ENCODE data around the gene KDM2A.
"Not testable (repeated sequence)": the region's sequence is repeated elsewhere in the genome, so short reads cannot be mapped to it uniquely, and the experiment has no call there.

KDM2A gene

DNA sequence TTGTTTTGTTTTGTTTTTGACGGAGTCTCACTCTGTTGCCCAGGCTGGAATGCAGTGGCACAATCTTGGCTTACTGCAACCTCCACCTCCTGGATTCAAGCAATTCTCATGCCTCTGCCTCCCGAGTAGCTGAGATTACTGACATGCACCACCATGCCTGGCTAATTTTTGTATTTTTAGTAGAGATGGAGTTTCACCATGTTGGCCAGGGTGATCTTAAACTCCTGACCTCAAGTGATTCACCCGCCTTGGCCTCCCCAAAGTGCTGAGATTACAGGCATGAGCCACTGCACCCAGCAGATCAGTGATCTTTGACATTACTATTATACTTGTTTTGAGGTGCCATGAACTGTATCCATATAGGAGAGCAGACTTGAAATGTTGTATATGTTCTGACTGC, 79.7 kb downstream of the KDM2A start:
- H3K4me1 ChIP-seq (ENCODE audit: control insufficient read depth, insufficient read depth, low read length, unreplicated experiment): peaks cover 34% of the 10 kb centered on the region
- H3K79me2 ChIP-seq (ENCODE audit: control insufficient read depth, insufficient read depth, low read length, unreplicated experiment); H2AFZ ChIP-seq (ENCODE audit: low read length, unreplicated experiment); H3K27ac ChIP-seq (ENCODE audit: low read depth, low read length); H3K27me3 ChIP-seq (ENCODE audit: insufficient read depth, low read length); H3K4me3 ChIP-seq (ENCODE audit: low read depth, low read length): not testable (repeated sequence)
- H3K36me3 ChIP-seq (ENCODE audit: insufficient read depth, low read length): 0 out of 2 replicates have a peak, but pooled peaks cover 13% of the 10 kb centered on the region

DNA sequence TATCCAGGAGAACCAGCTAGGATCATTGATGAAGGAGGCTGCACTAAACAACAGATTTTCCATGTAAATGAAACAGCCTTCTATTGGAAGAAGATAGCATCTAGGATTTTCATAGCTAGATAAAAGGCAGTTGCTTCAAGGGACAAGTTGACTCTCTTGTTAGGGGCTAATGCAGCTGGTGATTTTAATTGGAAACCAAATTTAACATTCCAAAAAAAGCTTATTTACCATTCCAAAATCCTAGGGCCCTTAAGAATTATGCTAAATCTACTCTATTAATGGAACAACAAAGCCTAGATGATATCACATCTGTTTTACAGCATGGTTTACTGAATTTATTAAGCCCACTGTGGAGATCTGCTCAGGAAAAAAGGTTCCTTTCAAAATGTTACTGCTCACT, 80.7 kb downstream of the KDM2A start:
- no peaks in the 10 kb centered on the region for H3K27me3 ChIP-seq (ENCODE audit: insufficient read depth, low read length)
- 0 out of 2 replicates have a peak, but pooled peaks cover 6% of the 10 kb centered on the region for H3K36me3 ChIP-seq (ENCODE audit: insufficient read depth, low read length)
- H3K27ac ChIP-seq (ENCODE audit: low read depth, low read length): no peak overlapping the region
- H2AFZ ChIP-seq (ENCODE audit: low read length, unreplicated experiment): no peak overlapping the region
- H3K4me1 ChIP-seq (ENCODE audit: control insufficient read depth, insufficient read depth, low read length, unreplicated experiment): peaks cover 29% of the 10 kb centered on the region
- H3K79me2 ChIP-seq (ENCODE audit: control insufficient read depth, insufficient read depth, low read length, unreplicated experiment): peaks cover 2% of the 10 kb centered on the region
- H3K4me3 ChIP-seq (ENCODE audit: low read depth, low read length): no peak overlapping the region

DNA sequence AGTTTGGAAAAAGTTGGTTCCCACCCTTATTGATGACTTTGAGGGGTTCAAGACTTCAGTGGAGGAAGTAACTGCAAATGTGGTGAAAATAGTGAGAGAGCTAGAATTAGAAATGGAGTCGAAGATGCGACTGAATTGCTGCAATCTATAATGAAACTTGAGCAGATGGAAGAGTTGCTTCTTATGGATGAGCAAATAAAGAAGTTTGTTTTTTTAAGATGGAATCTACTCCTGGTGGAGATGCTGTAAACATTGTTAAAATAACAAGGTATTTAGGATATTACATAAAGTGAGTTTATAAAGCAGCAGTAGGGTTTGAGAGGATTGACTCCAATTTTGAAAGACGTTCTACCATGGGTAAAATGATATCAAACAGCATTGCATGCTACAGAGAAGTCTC, 83.0 kb downstream of the KDM2A start:
- H3K27me3 ChIP-seq (ENCODE audit: insufficient read depth, low read length): no peaks in the 10 kb centered on the region
- peaks cover 2% of the 10 kb centered on the region for H3K79me2 ChIP-seq (ENCODE audit: control insufficient read depth, insufficient read depth, low read length, unreplicated experiment)
- 0 out of 2 replicates have a peak, but pooled peaks cover 4% of the 10 kb centered on the region for H3K36me3 ChIP-seq (ENCODE audit: insufficient read depth, low read length)
- H3K27ac ChIP-seq (ENCODE audit: low read depth, low read length): no peak overlapping the region
- H3K4me1 ChIP-seq (ENCODE audit: control insufficient read depth, insufficient read depth, low read length, unreplicated experiment): peaks cover 9% of the 10 kb centered on the region
- no peak overlapping the region for H2AFZ ChIP-seq (ENCODE audit: low read length, unreplicated experiment)
- H3K4me3 ChIP-seq (ENCODE audit: low read depth, low read length): no peak overlapping the region

DNA sequence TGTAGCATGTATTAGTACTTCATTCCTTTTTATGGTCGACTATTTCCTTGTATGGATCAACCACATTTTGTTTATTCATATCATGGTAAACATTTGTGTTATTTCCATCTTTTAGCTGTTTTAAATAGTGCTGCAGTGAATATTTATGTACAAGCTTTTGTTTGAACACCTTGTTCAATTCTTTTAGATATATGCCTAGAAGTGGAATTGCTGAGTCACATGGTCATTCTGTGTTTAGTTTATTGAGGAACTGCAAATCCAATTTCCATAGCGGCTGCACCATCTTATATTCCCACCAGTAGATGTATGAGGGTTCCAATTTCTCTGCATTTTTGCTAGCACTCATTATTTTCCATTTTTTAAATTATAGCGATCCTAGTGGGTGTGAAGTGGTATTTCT, 85.8 kb downstream of the KDM2A start:
- H3K27me3 ChIP-seq (ENCODE audit: insufficient read depth, low read length): no peaks in the 10 kb centered on the region
- no peak overlapping the region for H3K4me3 ChIP-seq (ENCODE audit: low read depth, low read length)
- no peak overlapping the region for H3K27ac ChIP-seq (ENCODE audit: low read depth, low read length)
- no peaks in the 10 kb centered on the region for H3K36me3 ChIP-seq (ENCODE audit: insufficient read depth, low read length)
- H2AFZ ChIP-seq (ENCODE audit: low read length, unreplicated experiment): no peak overlapping the region
- peaks cover 2% of the 10 kb centered on the region for H3K79me2 ChIP-seq (ENCODE audit: control insufficient read depth, insufficient read depth, low read length, unreplicated experiment)
- no peaks in the 10 kb centered on the region for H3K4me1 ChIP-seq (ENCODE audit: control insufficient read depth, insufficient read depth, low read length, unreplicated experiment)

DNA sequence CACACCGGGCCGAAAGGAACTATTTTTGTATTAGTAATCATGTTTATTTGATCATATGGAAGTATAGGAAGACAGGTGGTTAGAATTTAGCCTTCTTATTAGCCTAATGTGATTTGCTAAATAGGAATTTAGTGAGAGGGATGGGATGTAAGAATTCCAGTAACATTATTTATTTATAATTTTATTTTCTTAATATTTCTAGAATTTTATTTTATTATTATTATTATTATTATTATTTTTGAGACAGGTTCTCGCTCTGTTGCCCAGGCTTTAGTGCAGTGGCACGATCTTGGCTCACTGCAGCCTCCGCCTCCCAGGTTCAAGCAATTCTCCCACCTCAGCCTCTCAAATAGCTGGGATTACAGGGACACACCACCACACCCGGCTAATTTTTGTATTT, 90.2 kb downstream of the KDM2A start:
- not testable (repeated sequence) for H3K36me3 ChIP-seq (ENCODE audit: insufficient read depth, low read length); H3K27me3 ChIP-seq (ENCODE audit: insufficient read depth, low read length); H3K4me3 ChIP-seq (ENCODE audit: low read depth, low read length); H3K4me1 ChIP-seq (ENCODE audit: control insufficient read depth, insufficient read depth, low read length, unreplicated experiment); H2AFZ ChIP-seq (ENCODE audit: low read length, unreplicated experiment); H3K79me2 ChIP-seq (ENCODE audit: control insufficient read depth, insufficient read depth, low read length, unreplicated experiment); H3K27ac ChIP-seq (ENCODE audit: low read depth, low read length)

DNA sequence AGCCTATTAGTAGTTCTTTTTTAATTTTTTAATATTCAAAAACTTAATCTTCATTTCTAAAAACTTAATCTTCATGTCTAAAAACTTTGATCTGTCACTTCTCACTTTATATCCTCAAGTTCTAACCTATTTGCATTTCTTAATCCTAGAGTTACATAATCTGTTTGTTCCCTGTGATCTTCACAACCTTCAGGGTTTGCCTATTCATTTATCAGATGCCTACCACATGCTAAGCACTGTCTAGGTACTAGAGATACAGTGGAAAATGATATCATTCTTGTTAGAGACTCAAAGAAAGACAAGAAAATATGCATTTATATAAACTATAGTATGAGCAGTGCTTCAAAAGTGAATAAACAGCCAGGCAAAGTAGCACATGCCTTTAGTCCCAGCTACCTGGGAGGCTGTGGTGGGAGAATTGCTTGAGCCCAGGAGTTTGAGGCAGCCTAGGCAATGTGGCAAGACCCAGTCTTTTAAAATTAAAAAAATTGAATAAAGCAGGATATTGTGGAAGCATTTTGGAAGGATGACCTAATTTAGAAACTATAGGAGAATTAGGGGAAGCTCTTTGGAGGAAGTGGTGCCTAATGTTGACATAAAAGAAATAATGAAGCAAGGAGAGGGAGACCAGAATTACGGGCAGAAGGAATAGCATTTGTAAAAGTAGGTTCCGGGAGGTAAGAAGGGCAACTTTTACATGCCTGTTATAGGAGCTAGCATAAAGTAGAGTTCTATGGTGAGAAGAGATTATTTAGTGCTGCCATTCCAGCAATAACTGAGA, 92.8 kb downstream of the KDM2A start:
- no peak overlapping the region for H3K4me3 ChIP-seq (ENCODE audit: low read depth, low read length)
- no peak overlapping the region for H3K27ac ChIP-seq (ENCODE audit: low read depth, low read length)
- no peaks in the 10 kb centered on the region for H3K79me2 ChIP-seq (ENCODE audit: control insufficient read depth, insufficient read depth, low read length, unreplicated experiment)
- H2AFZ ChIP-seq (ENCODE audit: low read length, unreplicated experiment): no peak overlapping the region
- H3K4me1 ChIP-seq (ENCODE audit: control insufficient read depth, insufficient read depth, low read length, unreplicated experiment): no peaks in the 10 kb centered on the region
- H3K36me3 ChIP-seq (ENCODE audit: insufficient read depth, low read length): peaks cover 17% of the 10 kb centered on the region
- no peaks in the 10 kb centered on the region for H3K27me3 ChIP-seq (ENCODE audit: insufficient read depth, low read length)

DNA sequence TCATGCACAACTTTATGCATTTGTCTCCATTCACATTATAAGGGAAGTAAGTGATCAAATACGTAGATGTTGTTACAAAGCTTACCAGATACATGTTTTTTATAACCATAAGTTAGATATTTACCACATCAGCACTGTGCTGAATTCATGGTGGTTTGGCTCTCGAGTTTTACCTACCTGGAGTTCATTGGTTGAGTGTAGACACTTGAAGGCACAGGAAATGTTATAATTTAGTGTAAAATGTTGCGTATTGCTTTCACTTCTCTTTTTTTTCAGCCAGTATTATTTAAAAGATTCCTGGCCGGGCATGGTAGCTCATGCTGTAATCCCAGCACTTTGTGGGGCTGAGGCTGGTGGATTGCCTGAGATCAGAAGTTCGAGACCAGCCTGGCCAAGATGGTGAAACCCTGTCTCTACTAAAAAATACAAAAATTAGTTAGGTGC, 94.1 kb downstream of the KDM2A start:
- H2AFZ ChIP-seq (ENCODE audit: low read length, unreplicated experiment): no peak overlapping the region
- H3K27me3 ChIP-seq (ENCODE audit: insufficient read depth, low read length): no peaks in the 10 kb centered on the region
- H3K4me3 ChIP-seq (ENCODE audit: low read depth, low read length): no peak overlapping the region
- H3K36me3 ChIP-seq (ENCODE audit: insufficient read depth, low read length): peaks cover 28% of the 10 kb centered on the region
- no peaks in the 10 kb centered on the region for H3K79me2 ChIP-seq (ENCODE audit: control insufficient read depth, insufficient read depth, low read length, unreplicated experiment)
- H3K27ac ChIP-seq (ENCODE audit: low read depth, low read length): no peak overlapping the region
- H3K4me1 ChIP-seq (ENCODE audit: control insufficient read depth, insufficient read depth, low read length, unreplicated experiment): no peaks in the 10 kb centered on the region

DNA sequence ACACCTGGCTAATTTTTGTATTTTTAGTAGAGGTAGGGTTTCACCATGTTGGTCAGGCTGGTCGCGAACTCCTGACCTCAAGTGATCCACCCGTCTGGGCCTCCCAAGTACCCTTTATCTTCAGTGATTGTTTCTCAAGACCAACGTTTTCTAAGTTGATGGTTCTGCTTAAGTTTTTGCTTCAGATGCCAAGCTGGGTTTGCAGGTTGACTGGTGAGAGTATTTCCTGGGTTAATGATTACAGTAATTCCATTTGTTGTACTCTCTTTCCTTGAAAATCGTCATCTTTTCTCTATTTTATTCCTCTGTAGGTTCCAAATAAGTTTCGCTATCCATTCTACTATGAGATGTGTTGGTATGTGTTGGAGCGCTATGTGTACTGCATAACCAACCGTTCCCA, 108.7 kb downstream of the KDM2A start:
- Histone ChIP-seq H3K79me2 (ENCODE audit: control insufficient read depth, insufficient read depth, low read length, unreplicated experiment) (no peaks in the 10 kb centered on the region), H3K4me3 (ENCODE audit: low read depth, low read length) (no peak overlapping the region), H3K36me3 (ENCODE audit: insufficient read depth, low read length) (peaks cover 14% of the 10 kb centered on the region), H3K27ac (ENCODE audit: low read depth, low read length) (no peak overlapping the region), H3K4me1 (ENCODE audit: control insufficient read depth, insufficient read depth, low read length, unreplicated experiment) (no peaks in the 10 kb centered on the region), H3K27me3 (ENCODE audit: insufficient read depth, low read length) (no peaks in the 10 kb centered on the region), H2AFZ (ENCODE audit: low read length, unreplicated experiment) (no peak overlapping the region)

DNA sequence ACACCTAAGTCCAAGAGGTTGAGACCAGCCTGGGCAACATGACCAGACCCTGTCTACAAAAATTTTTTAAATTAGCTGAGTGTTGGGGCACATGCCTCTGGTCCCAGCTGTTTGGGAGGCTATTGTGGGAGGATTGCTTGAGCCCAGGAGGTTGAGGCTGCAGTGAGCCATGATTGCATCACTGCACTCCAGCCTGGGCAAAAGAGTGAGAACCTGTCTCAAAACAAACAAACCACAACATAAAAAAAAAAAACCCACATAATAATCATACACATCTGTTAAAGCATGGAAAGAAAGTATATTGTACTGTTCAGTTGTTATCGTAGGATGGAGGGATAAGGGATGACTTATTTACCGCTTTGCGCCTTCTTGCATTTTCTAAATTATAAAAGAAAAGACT, 111.3 kb downstream of the KDM2A start:
- peaks cover 14% of the 10 kb centered on the region for H3K36me3 ChIP-seq (ENCODE audit: insufficient read depth, low read length)
- H3K4me1 ChIP-seq (ENCODE audit: control insufficient read depth, insufficient read depth, low read length, unreplicated experiment): no peaks in the 10 kb centered on the region

DNA sequence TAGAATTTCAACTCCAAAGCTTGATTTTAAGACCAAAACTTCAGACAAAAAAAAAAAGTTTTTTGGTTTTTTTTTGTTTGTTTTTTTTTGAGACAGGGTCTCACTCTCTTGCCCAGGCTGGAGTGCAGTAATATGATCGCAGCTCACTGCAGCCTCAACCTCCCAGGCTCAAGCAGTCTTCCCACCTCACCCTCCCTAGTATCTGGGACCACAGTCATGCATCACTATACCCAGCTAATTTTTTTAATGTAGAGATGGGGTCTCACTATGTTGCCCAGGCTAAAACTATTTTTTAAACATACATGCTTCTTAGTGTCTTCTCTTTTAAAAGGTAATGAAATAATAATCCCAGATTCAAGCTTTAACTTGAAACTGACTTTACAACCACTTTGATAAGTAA, 111.8 kb downstream of the KDM2A start:
- no peaks in the 10 kb centered on the region for H3K27me3 ChIP-seq (ENCODE audit: insufficient read depth, low read length)
- H2AFZ ChIP-seq (ENCODE audit: low read length, unreplicated experiment): no peak overlapping the region
- H3K27ac ChIP-seq (ENCODE audit: low read depth, low read length): no peak overlapping the region
- H3K36me3 ChIP-seq (ENCODE audit: insufficient read depth, low read length): peaks cover 14% of the 10 kb centered on the region
- no peaks in the 10 kb centered on the region for H3K4me1 ChIP-seq (ENCODE audit: control insufficient read depth, insufficient read depth, low read length, unreplicated experiment)
- H3K4me3 ChIP-seq (ENCODE audit: low read depth, low read length): no peak overlapping the region
- H3K79me2 ChIP-seq (ENCODE audit: control insufficient read depth, insufficient read depth, low read length, unreplicated experiment): no peaks in the 10 kb centered on the region

More for the DNA sequence above, 111.3 kb downstream of the KDM2A start:
- Histone ChIP-seq H3K4me3 (ENCODE audit: low read depth, low read length) (no peak overlapping the region), H2AFZ (ENCODE audit: low read length, unreplicated experiment) (no peak overlapping the region), H3K79me2 (ENCODE audit: control insufficient read depth, insufficient read depth, low read length, unreplicated experiment) (no peaks in the 10 kb centered on the region), H3K27me3 (ENCODE audit: insufficient read depth, low read length) (no peaks in the 10 kb centered on the region), H3K27ac (ENCODE audit: low read depth, low read length) (no peak overlapping the region)

DNA sequence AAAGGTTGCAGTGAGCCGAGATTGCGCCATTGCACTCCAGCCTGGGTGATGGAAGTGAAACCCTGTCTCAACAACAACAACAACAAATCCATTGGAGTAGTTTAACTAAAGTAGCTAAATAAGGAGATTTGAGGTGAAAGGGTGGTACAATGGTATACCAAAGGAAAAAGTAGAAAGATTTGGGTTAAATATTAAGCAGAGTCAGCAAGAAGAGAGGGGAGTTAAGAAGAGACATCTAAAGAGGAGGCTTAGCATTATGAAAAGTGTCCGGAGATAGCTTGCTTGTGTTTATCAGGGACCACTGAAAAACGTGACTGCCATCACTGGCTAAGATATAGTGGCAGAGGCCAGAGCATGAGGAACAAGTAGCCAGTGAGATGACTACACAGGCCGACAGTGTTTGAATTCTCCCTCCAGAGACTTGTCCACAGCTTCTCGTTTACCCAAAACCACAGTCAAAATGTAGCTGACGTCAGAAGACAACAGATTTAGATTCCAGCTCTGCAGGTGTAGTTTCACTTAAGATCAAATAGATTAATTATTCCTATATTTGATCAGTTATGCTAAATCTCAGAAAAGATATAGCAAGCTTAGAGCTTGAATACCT, 114.6 kb downstream of the KDM2A start:
- Histone ChIP-seq H3K36me3 (ENCODE audit: insufficient read depth, low read length) (peaks cover 13% of the 10 kb centered on the region), H3K4me3 (ENCODE audit: low read depth, low read length) (no peak overlapping the region), H3K27ac (ENCODE audit: low read depth, low read length) (no peak overlapping the region), H3K4me1 (ENCODE audit: control insufficient read depth, insufficient read depth, low read length, unreplicated experiment) (peaks cover 6% of the 10 kb centered on the region), H3K27me3 (ENCODE audit: insufficient read depth, low read length) (no peaks in the 10 kb centered on the region), H2AFZ (ENCODE audit: low read length, unreplicated experiment) (no peak overlapping the region), H3K79me2 (ENCODE audit: control insufficient read depth, insufficient read depth, low read length, unreplicated experiment) (peaks cover under 1% of the 10 kb centered on the region)

Data from ACC112 (cell line).